GM18858 (cell line): ENCODE measurements around the gene DLGAP5.

Experiments
- ATAC-seq: cut with Tn5 transposase; IDR thresholded peaks from one replicate; pipeline ENCODE4 v1.9.1; 2021; ENCODE audit not compliant: unreplicated experiment

Gene DLGAP5

GRCh38 chr14:55190906-55191202 is 531 bp downstream of the DLGAP5 start:
- ATAC-seq: no peak

- ATAC-seq: no peak
Measured at GRCh38 chr14:55188686-55189295, 2.6 kb downstream of the DLGAP5 start.

GRCh38 chr14:55180434-55180833 is 11.0 kb downstream of the DLGAP5 start:
- peak; percentile 93 for ATAC-seq

GRCh38 chr14:55180006-55180405 is 11.4 kb downstream of the DLGAP5 start:
- no peak for ATAC-seq

- ATAC-seq: no peak
Measured at GRCh38 chr14:55170526-55170925, 20.9 kb downstream of the DLGAP5 start.

GRCh38 chr14:55160989-55161388 is 30.4 kb downstream of the DLGAP5 start:
- ATAC-seq: no peak

GRCh38 chr14:55158412-55158811 is 33.0 kb downstream of the DLGAP5 start:
- ATAC-seq: no peak

GRCh38 chr14:55157080-55157479 is 34.3 kb downstream of the DLGAP5 start:
- ATAC-seq: no peak

GRCh38 chr14:55153951-55154350 is 37.4 kb downstream of the DLGAP5 start:
- no peak for ATAC-seq

- no peak for ATAC-seq
Measured at GRCh38 chr14:55152052-55152753, 39.2 kb downstream of the DLGAP5 start.

- ATAC-seq: no peak
Measured at GRCh38 chr14:55151601-55152000, 39.8 kb downstream of the DLGAP5 start.

GRCh38 chr14:55146425-55146824 is 45.0 kb downstream of the DLGAP5 start:
- no peak for ATAC-seq

GRCh38 chr14:55142466-55142865 is 48.9 kb downstream of the DLGAP5 start:
- ATAC-seq: no peak

- no peak for ATAC-seq
Measured at GRCh38 chr14:55141825-55142224, 49.6 kb downstream of the DLGAP5 start.

GRCh38 chr14:55139696-55140509 is 51.5 kb downstream of the DLGAP5 start:
- no peak for ATAC-seq

GRCh38 chr14:55139141-55139540 is 52.2 kb downstream of the DLGAP5 start:
- no peak for ATAC-seq

GRCh38 chr14:55138091-55138490 is 53.3 kb downstream of the DLGAP5 start:
- ATAC-seq: no peak

- ATAC-seq: no peak
Measured at GRCh38 chr14:55136885-55137786, 54.2 kb downstream of the DLGAP5 start.

GRCh38 chr14:55136241-55136640 is 55.1 kb downstream of the DLGAP5 start:
- no peak for ATAC-seq

GRCh38 chr14:55133416-55133815 is 58.0 kb downstream of the DLGAP5 start:
- ATAC-seq: no peak
